Measurements from ENCODE around the gene DCDC2. TPM values are rescaled to one million over a fixed set of nuclear protein-coding genes. Genes with fewer than 3 reads are reported as not detected.

DCDC2 gene
- total and polyA plus RNA-seq, 2 donors (not counting 3 experiments of a cell fraction or from before 2014, with no cell fraction given) = not detected

- no peaks in the 10 kb centered on the region for H3K79me2 ChIP-seq (ENCODE audit: control insufficient read depth, insufficient read depth, low read length)
- TF ChIP-seq POLR2AphosphoS5 (IDR thresholded peaks at IDR 0.05; ENCODE audit: insufficient read depth, low read depth, low read length) (no peak), MAX (IDR thresholded peaks at IDR 0.05; ENCODE audit: insufficient read depth, insufficient read length) (no peak), GATA2 (IDR thresholded peaks at IDR 0.05; ENCODE audit: insufficient read depth, insufficient read length, low read depth, low read length) (no peak), POLR2A (IDR thresholded peaks at IDR 0.05; ENCODE audit: low read depth, low read length) (no peak)
- no peaks in the 10 kb centered on the region for H3K36me3 ChIP-seq (ENCODE audit: control insufficient read depth in 2 of 2, extremely low read depth in 1 of 2, insufficient read depth in 2 of 2, low read length in 2 of 2)
- H4K20me1 ChIP-seq (replicated peaks; ENCODE audit: control insufficient read depth, extremely low read depth, insufficient read depth, low read length) = no peaks in the 10 kb centered on the region
- H3K9me3 ChIP-seq (replicated peaks; ENCODE audit: control insufficient read depth, insufficient read depth, low read length) = no peaks in the 10 kb centered on the region
- no peak for FAIRE-seq
- intact Hi-C loops (cut with micrococcal nuclease) (no loop called here), dilution Hi-C loops (cut with MboI; ENCODE audit: extremely low pct_ligation_motif_present, low sequenced_read_pairs) (no loop called here)
- H3K27ac ChIP-seq (ENCODE audit: insufficient read depth, low read depth, low read length) = no peak overlapping the region
- DNase-seq (ENCODE audit: low read depth, low spot score) = no peak
- no TSS peak for BruUV-seq (replicated peaks)
- peaks cover under 1% of the 10 kb centered on the region in 2 experiments for H3K27me3 ChIP-seq (ENCODE audit: control insufficient read depth in 2 of 2, insufficient read depth in 2 of 2, low read length in 2 of 2)
- no peak overlapping the region for H3K4me2 ChIP-seq (ENCODE audit: insufficient read depth, low read length)
- H2AFZ ChIP-seq (ENCODE audit: low read depth, low read length) = no peak overlapping the region
- ChIA-PET POLR2A (no interaction called here), CTCF (no interaction called here)
- H3K9me1 ChIP-seq (replicated peaks; ENCODE audit: control insufficient read depth, extremely low read depth, insufficient read depth, low read length) = no peaks in the 10 kb centered on the region
- no peaks in the 10 kb centered on the region for H3K4me1 ChIP-seq (ENCODE audit: control insufficient read depth, extremely low read depth, insufficient read depth, low read length)
- no peak overlapping the region for H3K9ac ChIP-seq (replicated peaks; ENCODE audit: extremely low read depth, insufficient read depth, low read length)
- H3K4me3 ChIP-seq (replicated peaks in 1 of 3; ENCODE audit: insufficient read depth in 1 of 3, low read depth in 1 of 3, low read length in 3 of 3) = no peak overlapping the region
Measured at GRCh38 chr6:24394061-24394779, 36.4 kb upstream of the DCDC2 start.

- BruUV-seq (replicated peaks) = no TSS peak
Measured at GRCh38 chr6:24391756-24392405, 34.0 kb upstream of the DCDC2 start.

More at GRCh38 chr6:24391756-24392405, 34.0 kb upstream of the DCDC2 start:
- Histone ChIP-seq H3K27me3 (ENCODE audit: control insufficient read depth in 2 of 2, insufficient read depth in 2 of 2, low read length in 2 of 2) (no peaks in the 10 kb centered on the region), H4K20me1 (replicated peaks; ENCODE audit: control insufficient read depth, extremely low read depth, insufficient read depth, low read length) (no peaks in the 10 kb centered on the region), H3K9me3 (replicated peaks; ENCODE audit: control insufficient read depth, insufficient read depth, low read length) (no peaks in the 10 kb centered on the region), H3K79me2 (ENCODE audit: control insufficient read depth, insufficient read depth, low read length) (no peaks in the 10 kb centered on the region), H3K4me2 (ENCODE audit: insufficient read depth, low read length) (no peak overlapping the region), H3K4me3 (replicated peaks in 1 of 3; ENCODE audit: insufficient read depth in 1 of 3, low read depth in 1 of 3, low read length in 3 of 3) (no peak overlapping the region), H3K27ac (ENCODE audit: insufficient read depth, low read depth, low read length) (no peak overlapping the region), H3K36me3 (ENCODE audit: control insufficient read depth in 2 of 2, extremely low read depth in 1 of 2, insufficient read depth in 2 of 2, low read length in 2 of 2) (no peaks in the 10 kb centered on the region), H3K9ac (replicated peaks; ENCODE audit: extremely low read depth, insufficient read depth, low read length) (no peak overlapping the region), H3K4me1 (ENCODE audit: control insufficient read depth, extremely low read depth, insufficient read depth, low read length) (no peaks in the 10 kb centered on the region), H3K9me1 (replicated peaks; ENCODE audit: control insufficient read depth, extremely low read depth, insufficient read depth, low read length) (no peaks in the 10 kb centered on the region), H2AFZ (ENCODE audit: low read depth, low read length) (no peak overlapping the region)
- no peak for TF ChIP-seq MAX (IDR thresholded peaks at IDR 0.05; ENCODE audit: insufficient read depth, insufficient read length)
- no peak for TF ChIP-seq CTCF (IDR thresholded peaks at IDR 0.05; ENCODE audit: extremely low read depth in 1 of 2, insufficient read depth in 1 of 2, low read depth in 1 of 2, low read length in 2 of 2)
- TF ChIP-seq EZH2 (IDR thresholded peaks at IDR 0.05; ENCODE audit: borderline replicate concordance, low read depth, low read length, severe bottlenecking) = no peak
- TF ChIP-seq GATA2 (IDR thresholded peaks at IDR 0.05; ENCODE audit: insufficient read depth, insufficient read length, low read depth, low read length) = no peak
- TF ChIP-seq JUN (IDR thresholded peaks at IDR 0.05; ENCODE audit: borderline replicate concordance, insufficient read depth, insufficient read length, low read depth) = no peak
- TF ChIP-seq POLR2AphosphoS5 (IDR thresholded peaks at IDR 0.05; ENCODE audit: insufficient read depth, low read depth, low read length) = no peak
- dilution Hi-C loops (cut with MboI; ENCODE audit: extremely low pct_ligation_motif_present, low sequenced_read_pairs) (no loop called here), intact Hi-C loops (cut with micrococcal nuclease) (no loop called here)
- ChIA-PET CTCF (interaction anchor here (1.2 to 2.3 kb wide), 2 partner anchors 10 to 109 kb away, joined by 3 to 7 read pairs; no protein-coding TSS in a partner anchor), POLR2A (no interaction called here)
- DNase-seq (ENCODE audit: low read depth, low spot score) (no peak), FAIRE-seq (no peak)
